ENCODE results near the gene CD72. TPM values are rescaled to one million over a fixed set of nuclear protein-coding genes. Genes with fewer than 3 reads are reported as not detected.

CD72 gene
- total and polyA plus RNA-seq, 4 donors = 2.0 to 5.7 (median 3.5) TPM

GRCh38 chr9:35665471-35665818, 47.2 kb upstream of the CD72 start:
- no peak for DNase-seq (ENCODE audit: low spot score)
- no peaks in the 10 kb centered on the region for H3K27me3 ChIP-seq (ENCODE audit: control insufficient read depth in 4 of 4, insufficient read depth in 4 of 4, low read length in 3 of 4)
- peak overlapping the region; percentile 26 to 55 for H3K9ac ChIP-seq (ENCODE audit: low read depth in 1 of 2, low read length in 2 of 2)
- TF ChIP-seq TAF1 (conservative IDR thresholded peaks at IDR 0.05) (no peak), EGR1 (IDR thresholded peaks at IDR 0.05; ENCODE audit: low read depth in 2 of 2) (no peak), FOXA1 (IDR thresholded peaks at IDR 0.05) (no peak), HNF4G (IDR thresholded peaks at IDR 0.05) (no peak), SP1 (IDR thresholded peaks at IDR 0.05) (no peak), RXRA (IDR thresholded peaks at IDR 0.05) (no peak), REST (IDR thresholded peaks at IDR 0.05) (no peak)
- H3K4me1 ChIP-seq (ENCODE audit: control insufficient read depth in 4 of 4, insufficient read depth in 4 of 4, low read length in 3 of 4) = peaks cover 5 to 30% (median 19%) of the 10 kb centered on the region in 4 donors
- H3K36me3 ChIP-seq (ENCODE audit: control insufficient read depth in 4 of 4, insufficient read depth in 3 of 4, low read depth in 1 of 4, low read length in 3 of 4) = no peaks in the 10 kb centered on the region
- 44% methylated on average over 5 of the region's 5 CpGs for whole genome bisulfite sequencing
- no peaks in the 10 kb centered on the region for H3K9me3 ChIP-seq (ENCODE audit: control insufficient read depth in 4 of 4, low read length in 3 of 4)
- H3K27ac ChIP-seq (ENCODE audit: low read depth in 1 of 2, low read length in 2 of 2) = peak overlapping the region in 1 of 2 donors; percentile 31
- H3K4me3 ChIP-seq (ENCODE audit: low read depth in 1 of 3, low read length in 3 of 3) = peak overlapping the region in 2 of 3 donors; percentile 50 to 60

- Histone ChIP-seq H3K27ac (ENCODE audit: low read depth in 1 of 2, low read length in 2 of 2) (peak within 1 kb of the TSS in 1 of 2 donors; percentile 31), H3K9ac (ENCODE audit: low read depth in 1 of 2, low read length in 2 of 2) (peak within 1 kb of the TSS; percentile 26 to 55), H3K4me3 (ENCODE audit: low read depth in 1 of 3, low read length in 3 of 3) (peak within 1 kb of the TSS in 2 of 3 donors; percentile 50 to 60), H3K4me1 (ENCODE audit: control insufficient read depth in 4 of 4, insufficient read depth in 4 of 4, low read length in 3 of 4) (peaks cover 5 to 28% (median 19%) of the 10 kb centered on the region in 4 donors), H3K9me3 (ENCODE audit: control insufficient read depth in 4 of 4, low read length in 3 of 4) (no peaks in the 10 kb centered on the region), H3K27me3 (ENCODE audit: control insufficient read depth in 4 of 4, insufficient read depth in 4 of 4, low read length in 3 of 4) (no peaks in the 10 kb centered on the region), H3K36me3 (ENCODE audit: control insufficient read depth in 4 of 4, insufficient read depth in 3 of 4, low read depth in 1 of 4, low read length in 3 of 4) (no peaks in the 10 kb centered on the region)
- no peak for TF ChIP-seq SP1 (IDR thresholded peaks at IDR 0.05)
- TF ChIP-seq GABPA (IDR thresholded peaks at IDR 0.05 in 1 of 2, conservative IDR thresholded peaks at IDR 0.05 in 1 of 2) = peak; percentile 49 to 80
- TF ChIP-seq RAD21 (IDR thresholded peaks at IDR 0.05) = peak in 1 of 2 donors; percentile 36
- WGBS = 8% methylated on average over 58 of the region's 58 CpGs
- peak; percentile 82 for DNase-seq (ENCODE audit: low spot score)
Observed at GRCh38 chr9:35664531-35665470, 46.6 kb upstream of the CD72 start, which contains the start of gene ARHGEF39. TSS of gene ARHGEF39 (minus strand) at chr9:35665195. CDS start at chr9:35665169, 26 bp downstream.

- Histone ChIP-seq H3K27me3 (ENCODE audit: control insufficient read depth in 4 of 4, insufficient read depth in 4 of 4, low read length in 3 of 4) (no peaks in the 10 kb centered on the region), H3K9me3 (ENCODE audit: control insufficient read depth in 4 of 4, low read length in 3 of 4) (no peaks in the 10 kb centered on the region), H3K4me1 (ENCODE audit: control insufficient read depth in 4 of 4, insufficient read depth in 4 of 4, low read length in 3 of 4) (peaks cover 4 to 27% (median 12%) of the 10 kb centered on the region in 4 donors), H3K27ac (ENCODE audit: low read depth in 1 of 2, low read length in 2 of 2) (peak overlapping the region in 1 of 2 donors; percentile 44), H3K4me3 (ENCODE audit: low read depth in 1 of 3, low read length in 3 of 3) (no peak overlapping the region), H3K36me3 (ENCODE audit: control insufficient read depth in 4 of 4, insufficient read depth in 3 of 4, low read depth in 1 of 4, low read length in 3 of 4) (no peaks in the 10 kb centered on the region), H3K9ac (ENCODE audit: low read depth in 1 of 2, low read length in 2 of 2) (no peak overlapping the region)
- no peak for DNase-seq (ENCODE audit: low spot score)
- 94% methylated on average over 7 of the region's 7 CpGs for WGBS
- TF ChIP-seq YY1 (IDR thresholded peaks at IDR 0.05) = no peak
- no peak for TF ChIP-seq EGR1 (IDR thresholded peaks at IDR 0.05; ENCODE audit: low read depth in 2 of 2)
- no peak for TF ChIP-seq ZBTB33 (IDR thresholded peaks at IDR 0.05)
- no peak for TF ChIP-seq JUND (IDR thresholded peaks at IDR 0.05)
- TF ChIP-seq GABPA (IDR thresholded peaks at IDR 0.05 in 1 of 2, conservative IDR thresholded peaks at IDR 0.05 in 1 of 2) = no peak
- TF ChIP-seq MAX (IDR thresholded peaks at IDR 0.05) = no peak
- TF ChIP-seq NR2F2 (IDR thresholded peaks at IDR 0.05) = no peak
- TF ChIP-seq SP1 (IDR thresholded peaks at IDR 0.05) = no peak
- no peak for TF ChIP-seq RXRA (IDR thresholded peaks at IDR 0.05)
- no peak for TF ChIP-seq ATF3 (IDR thresholded peaks at IDR 0.05)
- no peak for TF ChIP-seq HNF4A (conservative IDR thresholded peaks at IDR 0.05)
- TF ChIP-seq FOXA2 (IDR thresholded peaks at IDR 0.05) = no peak
- no peak for TF ChIP-seq FOXA1 (IDR thresholded peaks at IDR 0.05)
- no peak for TF ChIP-seq HNF4G (IDR thresholded peaks at IDR 0.05)
- no peak for TF ChIP-seq CTCF (IDR thresholded peaks at IDR 0.05; ENCODE audit: low read depth, low read length, missing input control)
Observed at GRCh38 chr9:35662437-35662836, 44.2 kb upstream of the CD72 start.

Data from liver (tissue), 9 donors.